GM23338 (cell line): ENCODE data around the gene ERC2. TPM values are rescaled to one million over a fixed set of nuclear protein-coding genes. Genes with fewer than 3 reads are reported as not detected.

Source experiments
- ATAC-seq: fragments of 200-7000 bp; cut with Tn5 transposase; 3 replicates; pipeline ENCODE4 v1.9.1; 2020
- DNase-seq: peaks from one replicate; pipeline ENCODE4 v3.0.0-alpha.2; 2015; ENCODE audit warnings: low spot score
- H2AFZ ChIP-seq: fragments of 200-600 bp; sonication (generic); 2 replicates; pipeline ENCODE4 v1.8.0; 2016; ENCODE audit warnings: antibody characterized with exemption, mild to moderate bottlenecking, moderate library complexity
- H3F3A ChIP-seq: fragments of 200-600 bp; sonication (generic); replicated peaks from 2 replicates; pipeline ENCODE4 v1.8.0; 2017; ENCODE audit warnings: antibody characterized with exemption, mixed run types, low read depth
- H3K27ac ChIP-seq: fragments of 200-600 bp; sonication (generic); 2 replicates; pipeline ENCODE4 v1.6.1; 2016; ENCODE audit warnings: low read depth
- H3K27me3 ChIP-seq: fragments of 200-600 bp; sonication (generic); 2 replicates; pipeline ENCODE4 v1.8.0; 2016; ENCODE audit warnings: mild to moderate bottlenecking, mixed run types, moderate library complexity; ENCODE audit not compliant: insufficient read depth
- H3K36me3 ChIP-seq: fragments of 200-600 bp; sonication (generic); 2 replicates; pipeline ENCODE4 v1.8.0; 2016; ENCODE audit warnings: mild to moderate bottlenecking; ENCODE audit not compliant: insufficient read depth
- H3K4me1 ChIP-seq: fragments of 200-600 bp; sonication (generic); 2 replicates; pipeline ENCODE4 v1.8.0; 2016; ENCODE audit warnings: mild to moderate bottlenecking, moderate library complexity; ENCODE audit not compliant: insufficient read depth
- H3K4me2 ChIP-seq: fragments of 200-600 bp; sonication (generic); 2 replicates; pipeline ENCODE4 v1.7.1; 2017; ENCODE audit warnings: mixed run types
- H3K4me3 ChIP-seq: fragments of 200-600 bp; sonication (generic); 2 replicates; pipeline ENCODE4 v1.6.1; 2016; ENCODE audit warnings: mixed run types
- H3K79me2 ChIP-seq: fragments of 200-600 bp; sonication (generic); replicated peaks from 2 replicates; pipeline ENCODE4 v1.8.0; 2017; ENCODE audit warnings: mild to moderate bottlenecking; ENCODE audit not compliant: insufficient read depth
- H3K9me2 ChIP-seq: fragments of 200-600 bp; sonication (generic); 2 replicates; pipeline ENCODE4 v1.8.0; 2017; ENCODE audit not compliant: insufficient read depth
- H4K20me1 ChIP-seq: fragments of 200-600 bp; sonication (generic); replicated peaks from 2 replicates; pipeline ENCODE4 v1.8.0; 2017; ENCODE audit warnings: mild to moderate bottlenecking; ENCODE audit not compliant: insufficient read depth
- H3K27ac Mint-ChIP-seq: 2 replicates; pipeline ENCODE4 v1.8.0; 2020; ENCODE audit warnings: inconsistent platforms, mild to moderate bottlenecking, moderate library complexity, mixed read lengths
- H3K27me3 Mint-ChIP-seq: 3 replicates; pipeline ENCODE4 v1.8.0; 2022; ENCODE audit warnings: low read depth, mild to moderate bottlenecking, moderate library complexity, mixed read lengths, inconsistent platforms; ENCODE audit not compliant: insufficient read depth, poor library complexity
- H3K36me3 Mint-ChIP-seq: 3 replicates; pipeline ENCODE4 v1.8.0; 2021; ENCODE audit warnings: low read depth, mild to moderate bottlenecking, inconsistent platforms, moderate library complexity, mixed read lengths
- H3K4me1 Mint-ChIP-seq: 3 replicates; pipeline ENCODE4 v1.8.0; 2020; ENCODE audit warnings: mild to moderate bottlenecking, inconsistent platforms, mixed read lengths
- H3K4me3 Mint-ChIP-seq: 3 replicates; pipeline ENCODE4 v1.8.0; 2021; ENCODE audit warnings: moderate library complexity, mild to moderate bottlenecking, inconsistent platforms, mixed read lengths
- H3K9me3 Mint-ChIP-seq: 3 replicates; pipeline ENCODE4 v1.8.0; 2020; ENCODE audit warnings: moderate library complexity, mild to moderate bottlenecking, inconsistent platforms, mixed read lengths
- CREB1 ChIP-seq: fragments of 250-450 bp; sonication (Bioruptor Pico); IDR thresholded peaks from 2 replicates; pipeline ENCODE4 v1.5.0; 2020; ENCODE audit warnings: low read depth, mild to moderate bottlenecking, moderate library complexity
- CTCF ChIP-seq, 2 experiments: fragments of 200-600 bp in 1 of 2; sonication (generic) in 1 of 2; conservative IDR thresholded peaks; 2 replicates each; pipeline versions ENCODE4 v1.5.1 to v1.6.1; 2016 to 2017; ENCODE audit warnings: antibody characterized with exemption in 2 of 2, low read depth in 2 of 2, mild to moderate bottlenecking in 2 of 2, moderate library complexity in 1 of 2
- ETS1 ChIP-seq: IDR thresholded peaks from 2 replicates; pipeline ENCODE4 v1.6.1; 2016; ENCODE audit warnings: antibody characterized with exemption
- EZH2 ChIP-seq: fragments of 200-600 bp; sonication (generic); IDR thresholded peaks from one replicate; pipeline ENCODE4 v1.8.0; 2017; ENCODE audit warnings: antibody characterized with exemption, mild to moderate bottlenecking, low read depth; ENCODE audit not compliant: unreplicated experiment
- JUNB ChIP-seq: IDR thresholded peaks from one replicate; pipeline ENCODE4 v1.6.1; 2016; ENCODE audit warnings: antibody characterized with exemption; ENCODE audit not compliant: unreplicated experiment
- NANOG ChIP-seq: IDR thresholded peaks from 2 replicates; pipeline ENCODE4 v1.6.1; 2016; ENCODE audit warnings: antibody characterized with exemption, borderline replicate concordance
- REST ChIP-seq: IDR thresholded peaks from one replicate; pipeline ENCODE4 v1.6.1; 2018; ENCODE audit warnings: antibody characterized with exemption; ENCODE audit not compliant: unreplicated experiment
- STAT1 ChIP-seq: IDR thresholded peaks from one replicate; pipeline ENCODE4 v1.6.1; 2016; ENCODE audit warnings: antibody characterized with exemption; ENCODE audit not compliant: unreplicated experiment
- ZNF331 ChIP-seq: fragments of 250-450 bp; sonication (Bioruptor Pico); IDR thresholded peaks from 2 replicates; pipeline ENCODE4 v1.5.0; 2020; ENCODE audit warnings: low read depth, mild to moderate bottlenecking, moderate library complexity
- ZNF462 ChIP-seq: fragments of 250-450 bp; sonication (Bioruptor Pico); IDR thresholded peaks from 2 replicates; pipeline ENCODE4 v1.5.0; 2020; ENCODE audit warnings: mild to moderate bottlenecking, moderate library complexity
- polyA plus RNA-seq: library from polyadenylated mRNA; unstranded; fragments of >200 nt; fragmentation: Nextera tagmentation; extraction: Ambion mirVana; gene quantifications from 2 replicates; pipeline ENCODE4 v1.2.1, GENCODE V29; 2016
- total RNA-seq: library from RNA; depleted of rRNA; stranded (reverse); fragments of >200 nt; shearing (Covaris generic); gene quantifications from 2 replicates; pipeline ENCODE4 v1.2.3, GENCODE V29; 2014

ERC2 gene
- total and polyA plus RNA-seq, 2 experiments from 2014 or later: 11.8 to 13.7 TPM

DNA sequence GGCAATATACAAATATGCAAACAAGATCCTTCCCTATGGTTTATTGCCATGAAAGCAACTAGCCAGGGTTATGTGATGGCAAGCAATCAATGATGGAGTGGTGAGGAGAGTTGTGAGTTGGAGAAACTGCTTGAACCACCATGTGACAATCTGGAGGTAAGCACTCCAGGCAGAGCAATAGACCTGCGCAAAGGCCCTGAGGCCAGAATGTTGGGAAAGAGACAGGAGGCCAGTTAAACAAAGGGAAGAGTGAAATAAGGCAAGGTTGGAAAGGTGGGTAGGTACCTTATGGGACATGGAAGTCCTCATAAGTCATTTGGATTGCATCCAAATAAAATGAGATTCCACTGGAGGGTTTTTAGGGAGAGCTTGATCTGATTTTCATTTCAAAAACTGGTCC lies 901.1 kb downstream of the ERC2 start:
- H3K4me2 ChIP-seq: no peak overlapping the region
- Mint-ChIP-seq H3K9me3 (no peaks in the 10 kb centered on the region), H3K27ac (no peak overlapping the region), H3K27me3 (peaks cover 18% of the 10 kb centered on the region), H3K4me3 (no peak overlapping the region), H3K4me1 (peaks cover 30% of the 10 kb centered on the region), H3K36me3 (peaks cover 3% of the 10 kb centered on the region; the same call in 1 of the 3 replicates)
- H3F3A ChIP-seq: 0 out of 2 replicates have a peak, but pooled peaks cover 2% of the 10 kb centered on the region
- ATAC-seq (no peak), DNase-seq (no peak)
- H3K9me2 ChIP-seq: 0 out of 2 replicates have a peak, but pooled peaks cover 3% of the 10 kb centered on the region
- H4K20me1 ChIP-seq: no peaks in the 10 kb centered on the region
- no peaks in the 10 kb centered on the region for H3K79me2 ChIP-seq
- peaks cover 18% of the 10 kb centered on the region for H3K4me1 ChIP-seq
- no peak overlapping the region for H3K4me3 ChIP-seq
- H3K27ac ChIP-seq: no peak overlapping the region
- H2AFZ ChIP-seq: no peak overlapping the region
- H3K27me3 ChIP-seq: no peaks in the 10 kb centered on the region
- H3K36me3 ChIP-seq: no peaks in the 10 kb centered on the region
- no peak for TF ChIP-seq EZH2
- no peak for TF ChIP-seq ETS1
- no peak for TF ChIP-seq JUNB
- no peak for TF ChIP-seq ZNF331 (CRISPR knock-in tag)
- TF ChIP-seq REST: no peak
- TF ChIP-seq CREB1: no peak
- no peak for TF ChIP-seq NANOG
- TF ChIP-seq CTCF (conservative IDR thresholded peaks at IDR 0.05; ENCODE audit: low read depth in 2 of 2): no peak
- no peak for TF ChIP-seq STAT1
- TF ChIP-seq ZNF462: no peak
